Kidney glomerular epithelial cell (primary cell): ENCODE results near the gene DRAM1.
A peak's percentile ranks its signal among the peaks of the same experiment; 100 is the strongest.
"Not testable (repeated sequence)": the region's sequence is repeated elsewhere in the genome, so short reads cannot be mapped to it uniquely, and the experiment has no call there.

Source experiments
- DNase-seq: peaks from one replicate; lab custom pipeline; 2025; lab: John Stamatoyannopoulos, UW

Gene DRAM1, protein sequence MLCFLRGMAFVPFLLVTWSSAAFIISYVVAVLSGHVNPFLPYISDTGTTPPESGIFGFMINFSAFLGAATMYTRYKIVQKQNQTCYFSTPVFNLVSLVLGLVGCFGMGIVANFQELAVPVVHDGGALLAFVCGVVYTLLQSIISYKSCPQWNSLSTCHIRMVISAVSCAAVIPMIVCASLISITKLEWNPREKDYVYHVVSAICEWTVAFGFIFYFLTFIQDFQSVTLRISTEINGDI

DNA sequence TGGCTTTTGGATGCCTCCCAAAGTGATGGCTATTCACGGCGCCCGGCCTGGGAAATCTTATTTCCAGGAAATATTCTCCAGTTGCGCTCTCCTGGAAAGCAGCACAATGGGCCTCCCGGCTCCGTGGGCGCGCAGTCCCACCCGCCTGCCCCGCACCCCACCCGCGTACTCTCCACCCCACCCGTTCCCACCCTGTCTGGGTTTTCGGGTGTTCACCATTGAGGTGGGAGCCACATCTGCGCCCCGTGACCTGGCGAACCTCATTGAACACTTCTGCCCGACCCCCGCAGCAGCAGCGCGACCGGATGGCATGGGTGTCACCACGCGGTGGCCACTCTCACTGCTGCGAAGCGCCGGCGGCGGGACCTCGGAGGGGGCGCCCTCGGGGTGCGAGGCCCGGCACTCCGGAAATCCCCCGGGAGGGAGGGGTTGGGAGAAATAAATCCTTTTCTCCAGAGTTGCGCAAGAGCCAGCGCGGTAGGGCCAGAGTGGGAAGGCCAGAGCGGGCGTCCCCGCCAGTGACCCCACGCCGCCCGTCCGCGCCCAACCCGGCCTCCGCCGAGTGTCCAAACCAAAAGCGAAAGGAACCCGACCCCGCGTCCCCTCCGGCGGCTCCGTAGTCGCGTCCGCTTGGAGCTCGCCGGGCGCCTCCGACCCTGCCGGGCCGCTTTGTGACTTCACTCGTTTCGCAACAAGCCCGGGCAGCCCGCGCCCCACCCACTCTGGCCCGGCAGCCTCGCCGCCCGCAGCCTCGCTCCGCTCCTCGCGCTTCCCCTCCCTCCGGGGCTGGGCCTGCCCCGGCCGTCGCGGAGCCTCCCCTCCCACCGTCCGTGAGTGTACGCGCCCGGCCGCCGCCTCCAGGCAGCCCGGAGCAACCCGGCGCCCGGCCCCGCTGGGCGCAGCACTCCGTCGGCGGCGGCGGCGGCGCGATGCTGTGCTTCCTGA lies at the start of gene DRAM1:
Gene DRAM1, plus strand, starts transcription at position 720 of the 945 bp plus-strand sequence. Its CDS starts 210 bp downstream, at position 930.
- DNase-seq: peak; percentile 73

DNA sequence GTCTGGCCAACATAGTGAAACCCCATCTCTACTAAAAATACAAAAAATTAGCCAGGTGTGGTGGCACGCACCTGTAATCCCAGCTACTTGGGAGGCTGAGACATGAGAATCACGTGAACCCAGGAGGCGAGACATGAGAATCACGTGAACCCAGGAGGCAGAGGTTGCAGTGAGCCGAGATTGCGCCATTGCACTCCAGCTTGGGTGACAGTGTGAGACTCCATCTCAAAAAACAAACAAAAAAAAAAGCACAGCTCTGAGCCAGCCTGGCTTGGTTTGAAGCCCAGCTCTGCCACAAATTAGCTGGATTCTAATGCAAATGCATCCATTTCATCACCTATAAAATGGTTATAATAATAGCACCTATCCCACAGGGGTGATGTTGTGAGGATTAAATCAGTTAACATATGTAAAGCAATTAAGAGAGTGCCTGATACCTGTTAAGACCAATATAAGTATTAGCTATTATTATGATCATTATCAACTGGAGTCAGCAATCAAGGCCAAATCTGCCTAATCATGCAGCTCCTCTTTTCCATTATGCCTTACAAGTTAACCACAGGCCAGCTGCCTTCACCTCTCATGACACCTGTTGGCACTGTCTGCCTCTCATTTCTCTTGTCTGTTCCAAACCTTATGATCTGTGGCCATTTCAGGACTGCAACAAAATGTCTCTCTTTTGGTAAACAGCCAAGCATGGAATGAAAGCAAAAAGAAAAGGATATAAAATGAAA lies 48.8 kb upstream of the DRAM1 start:
- no peak for DNase-seq

DNA sequence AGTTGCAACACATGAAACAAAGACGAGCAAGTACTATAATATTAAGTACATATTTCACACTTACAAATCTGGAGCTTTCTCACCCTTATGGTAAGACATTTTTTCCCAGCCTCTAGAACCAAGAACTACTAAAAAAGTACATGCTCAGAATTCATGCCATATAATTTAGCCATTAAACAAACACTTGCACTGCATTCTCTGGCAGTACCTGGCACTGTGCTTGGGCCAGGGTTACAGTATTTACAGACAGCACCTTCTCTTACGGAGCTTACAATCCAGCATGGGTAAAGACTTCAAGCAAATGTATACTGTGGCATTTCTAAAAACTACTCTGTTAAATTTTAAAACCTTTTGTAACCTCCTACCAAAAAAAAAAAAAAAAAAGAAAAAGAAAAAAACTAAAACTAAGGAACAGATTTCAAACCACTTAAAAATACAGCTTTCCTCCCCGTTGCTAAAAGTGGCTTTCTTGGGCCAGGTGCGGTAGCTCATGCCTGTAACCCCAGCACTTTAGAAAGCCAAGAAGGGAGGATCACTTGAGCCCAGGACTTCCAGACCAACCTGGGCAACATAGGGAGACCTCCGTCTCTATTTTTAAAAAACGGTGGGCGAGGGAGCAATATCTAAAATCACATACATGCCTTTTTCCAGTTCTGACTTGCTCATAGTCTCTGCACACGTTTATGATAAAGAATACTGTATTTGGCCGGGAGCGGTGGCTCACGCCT lies 47.6 kb upstream of the DRAM1 start:
- DNase-seq: no peak

DNA sequence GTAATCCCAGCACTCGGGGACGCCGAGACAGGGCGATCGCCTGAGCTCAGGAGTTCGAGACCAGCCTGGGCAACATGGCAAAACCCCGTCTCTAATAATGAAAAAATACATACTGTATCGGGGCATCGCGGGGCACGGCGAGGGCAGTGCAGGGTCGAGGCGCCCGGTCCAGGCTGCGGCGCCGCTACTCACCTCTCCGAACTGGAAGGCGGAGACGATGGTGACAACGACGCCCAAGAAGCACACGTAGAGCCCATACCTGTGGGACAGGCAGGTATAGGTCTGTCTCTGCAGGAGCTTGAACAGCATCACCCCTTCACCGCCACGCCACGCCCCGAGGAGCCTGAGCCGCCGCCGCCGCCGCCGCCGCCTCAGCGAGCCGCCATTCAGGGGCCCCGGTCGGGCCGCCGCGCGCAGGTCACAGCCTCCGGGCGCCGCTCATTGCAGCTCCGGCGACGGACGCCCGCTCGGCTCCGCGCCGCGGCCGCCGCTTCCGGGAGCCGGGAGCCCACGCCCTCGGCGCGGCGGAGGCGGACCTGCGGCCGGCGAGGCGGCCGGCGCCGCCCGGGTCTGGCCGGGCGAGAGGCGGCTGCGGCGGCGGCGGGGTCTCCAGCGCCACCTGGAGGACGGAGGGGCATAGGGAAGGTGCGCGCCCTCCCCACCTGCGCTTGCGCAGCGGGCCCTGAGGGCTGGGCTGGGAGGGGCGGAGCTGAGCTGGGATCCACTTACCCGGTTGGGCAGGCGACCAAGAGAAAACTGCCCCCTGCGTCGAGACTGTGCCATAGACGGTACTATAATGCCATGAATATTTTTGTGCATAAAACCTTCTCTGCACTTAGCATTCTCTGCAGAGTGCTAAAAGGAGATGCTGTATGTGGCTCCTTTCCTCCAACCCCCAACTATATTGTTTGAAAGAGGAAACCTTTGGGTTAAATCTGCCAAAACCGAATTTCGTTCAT lies 46.7 kb upstream of the DRAM1 start, which contains the start of gene GNPTAB:
Gene GNPTAB, minus strand, starts transcription at position 593 of the 959 bp plus-strand sequence. Its CDS starts 284 bp downstream, at position 309.
- peak; percentile 92 for DNase-seq

DNA sequence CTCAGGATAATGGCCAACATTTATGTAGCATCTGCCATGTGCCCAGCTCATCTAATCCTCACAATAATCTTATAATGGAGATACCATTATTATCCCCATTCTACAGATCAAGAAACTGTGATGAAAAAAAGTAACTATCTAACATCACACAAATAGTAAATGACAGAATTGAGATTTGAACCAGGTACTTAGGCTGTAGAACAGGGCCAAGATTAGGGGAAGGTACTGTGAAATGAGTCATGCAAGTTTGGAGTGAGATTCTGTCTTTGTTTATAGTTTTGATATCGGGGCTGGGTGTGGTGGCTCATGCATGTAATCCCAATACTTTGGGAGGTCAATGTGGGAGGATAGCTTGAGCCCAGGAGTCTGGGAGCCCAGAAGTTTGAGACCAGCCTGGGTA lies 45.4 kb upstream of the DRAM1 start:
- no peak for DNase-seq

DNA sequence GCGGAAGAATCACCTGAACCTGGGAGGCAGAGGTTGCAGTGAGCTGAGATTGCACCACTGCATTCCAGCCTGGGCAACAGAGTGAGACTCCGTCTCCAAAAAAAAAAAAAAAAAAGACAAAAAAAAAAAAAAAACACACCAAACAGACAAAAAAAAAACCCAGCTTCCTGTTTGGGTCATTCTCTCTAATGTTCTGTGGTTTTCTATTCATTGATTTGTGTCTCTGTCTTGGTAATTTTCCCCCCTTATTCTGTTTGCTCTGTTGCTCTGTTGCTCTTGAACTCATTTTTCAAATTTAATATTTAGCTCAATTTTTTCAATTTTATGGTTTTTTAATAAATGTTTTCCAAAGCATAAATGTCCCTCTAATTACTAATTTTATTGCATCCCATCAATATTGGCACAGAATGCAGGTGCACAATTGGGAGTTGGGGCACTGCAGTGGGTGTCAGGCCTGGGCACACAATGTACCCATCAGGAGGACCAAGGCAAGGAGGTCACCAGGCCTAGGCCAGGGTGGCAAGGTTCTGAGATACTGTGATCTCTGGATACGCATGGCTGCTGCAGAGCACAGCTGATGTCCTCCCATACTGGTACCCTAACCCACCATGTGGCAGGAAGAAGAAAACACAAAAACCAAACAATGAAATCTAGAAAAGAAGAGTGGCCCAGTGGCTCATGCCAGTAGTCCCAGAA lies 38.6 kb upstream of the DRAM1 start:
- DNase-seq: no peak

DNA sequence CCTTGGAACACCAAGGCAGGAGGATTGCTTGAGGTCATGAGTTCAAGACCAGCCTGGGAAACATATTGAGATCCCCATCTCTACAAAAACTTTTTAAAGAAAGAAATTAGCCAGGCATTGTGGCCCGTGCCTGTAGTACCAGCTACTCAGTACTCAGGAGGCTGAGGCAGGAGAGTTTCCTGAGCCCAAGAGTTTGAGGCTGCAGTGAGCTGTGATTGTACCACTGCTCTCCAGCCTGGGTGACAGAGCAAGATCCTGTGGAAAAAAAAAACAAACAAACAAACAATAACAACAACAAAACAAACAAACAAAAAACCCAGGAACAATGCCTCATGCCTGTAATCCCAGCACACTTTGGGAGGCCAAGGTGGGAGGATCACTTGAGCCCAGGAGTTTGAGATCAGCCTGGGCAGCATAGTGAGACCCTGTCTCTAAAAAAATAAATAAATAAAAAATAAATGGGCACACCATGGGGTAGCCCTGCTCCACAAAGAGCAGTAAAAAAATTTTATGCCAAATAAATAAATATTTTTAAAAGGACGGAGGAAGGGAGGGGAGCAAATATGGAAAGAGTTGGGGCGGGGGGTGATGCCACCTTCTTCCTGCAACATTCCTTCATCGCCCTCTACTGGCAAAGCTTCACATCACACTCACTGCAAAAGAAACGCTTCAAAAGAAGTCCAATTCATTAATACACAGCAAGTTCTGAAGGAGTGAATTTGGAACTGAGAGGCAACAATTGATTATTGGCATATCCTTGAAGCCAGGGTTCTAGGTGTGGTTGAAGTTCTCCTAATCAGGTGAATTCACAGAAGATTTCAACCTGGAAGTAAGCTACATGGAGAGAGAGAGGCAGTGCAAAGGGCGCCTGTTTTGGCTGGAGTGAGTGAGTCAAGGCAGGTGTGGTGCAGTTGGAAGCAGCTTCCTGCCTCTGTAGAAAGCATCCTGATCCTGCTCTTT lies 37.8 kb upstream of the DRAM1 start:
- peak; percentile 69 for DNase-seq

DNA sequence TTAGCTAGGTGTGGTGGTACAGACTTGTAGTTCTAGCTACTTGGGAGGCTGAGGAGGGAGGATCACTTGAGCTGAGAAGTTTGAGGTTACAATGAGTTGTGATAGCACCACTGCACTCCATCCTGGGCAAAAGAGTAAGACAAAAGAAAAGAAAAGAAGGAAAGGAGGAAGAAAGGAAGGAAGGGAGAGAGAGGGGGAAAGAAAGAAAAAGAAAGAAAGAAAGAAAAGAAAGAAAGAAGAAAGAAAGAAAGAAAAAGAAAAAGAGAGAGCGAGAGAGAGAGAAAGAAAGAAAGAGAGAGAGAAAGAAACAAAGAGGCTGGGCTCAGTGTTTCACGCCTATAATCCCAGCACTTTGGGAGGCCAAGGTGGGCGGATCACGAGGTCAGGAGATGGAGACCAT lies 36.3 kb upstream of the DRAM1 start:
- no peak for DNase-seq

DNA sequence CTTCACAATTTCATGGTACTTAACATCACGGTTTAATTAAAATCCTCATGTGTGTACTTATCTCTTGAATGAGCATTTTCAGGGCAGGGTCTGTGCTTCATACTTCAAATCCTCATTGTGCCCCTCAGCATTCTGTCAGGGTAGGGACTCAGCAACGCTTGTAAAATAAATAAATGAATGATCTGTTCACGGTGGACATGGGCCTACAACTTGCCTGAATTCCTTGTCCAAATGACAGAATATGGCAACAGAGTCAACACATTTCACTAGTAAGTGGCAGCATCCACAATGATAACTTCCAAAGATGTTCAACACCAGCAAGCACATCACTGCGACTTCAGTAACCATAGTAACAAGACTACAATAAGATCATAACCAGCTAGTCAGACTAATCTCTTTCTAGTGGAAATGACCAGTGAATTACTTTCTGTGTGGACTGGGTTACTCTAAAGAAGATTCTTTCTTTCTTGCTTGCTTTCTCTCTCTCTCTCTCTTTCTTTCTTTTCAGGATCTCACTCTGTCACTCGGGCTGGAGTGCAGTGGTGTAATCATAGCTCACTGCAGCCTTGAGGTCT lies 32.2 kb upstream of the DRAM1 start:
- no peak for DNase-seq

DNA sequence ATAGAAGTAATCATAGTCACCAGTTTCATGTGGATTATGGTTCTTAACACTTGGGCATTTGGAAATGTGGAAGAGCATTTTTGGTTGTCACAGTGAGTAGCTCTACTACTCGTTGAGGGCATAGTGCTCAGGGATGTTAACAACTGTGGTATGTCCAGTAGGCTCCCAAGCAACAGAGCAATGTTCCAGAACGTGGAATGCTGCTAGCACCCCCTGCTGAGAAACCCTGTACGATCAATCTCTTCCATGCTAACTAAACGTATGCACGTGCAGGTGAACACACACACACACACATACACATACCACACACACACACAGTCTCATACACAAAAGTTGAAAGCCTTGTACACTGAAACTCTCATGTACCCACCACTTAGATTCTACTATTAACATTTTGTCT lies 30.1 kb upstream of the DRAM1 start:
- no peak for DNase-seq

DNA sequence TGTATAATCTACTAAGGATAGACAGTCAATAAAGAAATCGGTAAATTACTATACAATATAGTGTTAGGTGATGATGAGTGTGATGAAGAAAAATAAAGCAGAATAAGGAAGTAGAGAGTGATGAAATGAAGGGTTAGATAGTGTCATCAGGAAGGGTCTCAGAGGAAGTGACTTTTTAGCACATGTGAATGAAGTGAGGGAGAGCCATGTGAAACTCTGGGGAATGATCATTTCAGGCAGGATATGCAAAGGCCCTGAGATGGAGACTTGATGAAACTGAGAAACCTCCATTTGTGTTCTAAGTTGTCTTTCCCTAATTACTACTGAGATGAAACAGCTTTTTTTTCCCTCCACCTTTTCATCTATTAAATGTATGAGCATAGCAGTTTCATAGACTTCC lies 27.2 kb upstream of the DRAM1 start:
- DNase-seq: no peak

DNA sequence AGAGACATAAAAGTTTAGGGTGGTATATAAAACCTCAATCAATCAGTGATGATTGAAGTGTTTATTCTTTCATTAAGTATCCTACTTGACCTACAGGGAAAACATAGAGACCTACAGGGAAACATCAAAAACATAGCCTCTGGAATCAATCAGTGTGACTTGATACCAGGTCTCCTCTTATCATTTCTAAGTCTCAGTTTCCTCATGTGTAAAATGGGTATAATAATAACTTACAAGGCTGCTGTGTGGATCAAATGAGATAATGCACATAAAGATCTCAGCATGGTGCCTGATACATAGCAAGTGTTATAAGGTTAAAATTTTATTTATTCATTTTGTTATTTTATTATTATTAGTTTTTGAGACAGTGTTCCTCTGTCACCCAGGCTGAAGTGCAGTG lies 24.4 kb upstream of the DRAM1 start:
- no peak for DNase-seq

DNA sequence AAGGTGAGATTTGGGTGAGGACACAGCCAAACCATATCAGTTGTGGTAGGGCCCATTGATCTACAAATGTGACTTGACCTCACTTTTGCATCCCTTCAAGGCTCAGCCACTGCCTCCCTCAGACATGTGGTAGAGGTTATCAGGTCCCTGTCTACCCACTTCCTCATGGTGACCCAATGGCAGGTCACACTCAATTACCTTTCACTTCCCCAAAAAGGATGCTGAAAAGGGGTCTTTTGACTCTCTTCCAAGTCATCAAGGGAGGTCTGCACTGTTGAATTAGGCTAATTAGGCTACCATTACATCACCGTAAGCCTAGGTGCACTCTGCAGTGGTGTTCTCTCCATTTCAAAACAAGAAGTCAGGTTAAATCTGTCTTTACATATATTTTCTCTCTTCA lies 22.6 kb upstream of the DRAM1 start:
- no peak for DNase-seq

DNA sequence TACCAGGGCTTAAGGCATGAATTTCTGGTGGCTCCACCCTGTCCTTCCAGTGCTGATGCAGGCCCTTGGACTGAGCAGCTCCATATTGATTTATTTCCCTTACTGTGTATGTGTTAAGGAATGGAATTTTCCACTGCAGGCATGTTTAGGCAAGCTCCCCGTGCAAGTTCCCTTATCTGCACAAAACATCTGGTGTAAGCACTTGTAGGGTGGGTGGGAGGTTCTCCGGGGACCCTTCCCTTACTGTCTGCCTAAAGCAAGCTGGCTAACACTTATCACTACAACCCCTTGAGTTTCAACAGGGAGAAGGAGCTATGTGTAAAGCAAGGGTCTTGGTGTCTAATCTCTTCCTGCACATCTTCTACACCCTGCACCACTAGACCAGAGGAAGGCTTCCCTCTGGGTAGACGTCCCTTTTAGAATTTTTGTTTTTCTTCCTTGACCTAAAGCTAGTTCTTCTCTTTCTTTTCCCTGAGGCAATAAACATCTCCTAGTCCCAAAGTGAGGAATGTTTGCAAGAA lies 22.0 kb upstream of the DRAM1 start:
- no peak for DNase-seq

DNA sequence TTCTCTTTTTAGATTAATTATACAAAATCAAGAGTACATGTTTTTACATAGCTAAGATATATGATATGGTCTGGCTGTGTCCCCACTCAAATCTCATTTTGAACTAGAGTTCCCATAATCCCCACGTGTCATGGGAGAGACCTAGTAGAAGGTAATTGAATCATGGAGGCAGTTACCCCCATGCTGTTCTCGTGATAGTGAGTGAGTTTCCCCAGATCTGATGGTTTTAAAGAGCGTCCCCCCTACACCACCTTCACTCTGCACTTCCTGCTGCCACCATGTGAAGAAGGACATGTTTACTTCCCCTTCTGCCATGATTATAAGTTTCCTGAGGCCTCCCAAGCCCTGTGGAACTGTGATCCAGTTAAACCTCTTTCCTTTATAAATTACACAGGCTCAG lies 21.4 kb upstream of the DRAM1 start:
- DNase-seq: no peak

DNA sequence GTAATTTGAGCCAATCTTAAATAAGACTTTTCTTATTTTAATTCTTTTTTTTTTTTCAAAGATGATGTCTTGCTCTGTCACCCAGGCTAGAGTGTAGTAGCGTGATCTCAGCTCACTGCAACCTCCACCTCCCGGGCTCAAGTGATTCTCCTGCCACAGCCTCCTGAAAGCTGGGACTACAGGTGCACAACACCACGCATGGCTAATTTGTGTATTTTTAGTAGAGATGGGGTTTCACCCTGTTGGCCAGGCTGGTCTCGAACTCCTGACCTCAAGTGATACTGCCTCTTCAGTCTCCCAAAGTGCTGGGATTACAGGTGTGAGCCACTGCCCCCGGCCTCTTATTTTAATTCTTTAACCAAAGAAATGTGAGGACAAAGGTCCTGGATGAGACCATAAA lies 20.8 kb upstream of the DRAM1 start:
- DNase-seq: not testable (repeated sequence)

DNA sequence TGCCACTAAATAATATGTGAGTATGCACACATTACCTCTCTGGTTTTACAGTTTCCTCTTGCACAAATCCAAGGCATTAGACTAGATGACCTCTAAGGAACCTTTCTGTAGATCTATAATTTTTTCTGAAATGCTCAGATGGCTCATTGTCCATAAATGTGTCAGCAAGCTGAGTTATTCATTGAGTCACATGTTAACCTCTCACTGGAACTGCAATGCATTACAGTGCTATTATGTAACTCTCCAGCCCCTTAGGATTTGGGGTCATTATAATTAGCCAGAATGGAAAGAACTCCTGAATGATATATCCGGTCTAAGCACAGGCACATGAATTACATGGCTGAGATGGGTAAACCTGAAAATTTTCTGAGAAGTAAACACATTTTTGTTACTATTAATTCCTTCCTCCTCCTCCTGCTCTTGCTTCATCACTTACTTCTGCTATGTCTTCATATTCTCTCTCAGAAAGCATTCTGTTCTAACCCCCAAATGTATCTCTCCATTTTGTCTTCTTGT lies 20.3 kb upstream of the DRAM1 start:
- DNase-seq: peak; percentile 62

DNA sequence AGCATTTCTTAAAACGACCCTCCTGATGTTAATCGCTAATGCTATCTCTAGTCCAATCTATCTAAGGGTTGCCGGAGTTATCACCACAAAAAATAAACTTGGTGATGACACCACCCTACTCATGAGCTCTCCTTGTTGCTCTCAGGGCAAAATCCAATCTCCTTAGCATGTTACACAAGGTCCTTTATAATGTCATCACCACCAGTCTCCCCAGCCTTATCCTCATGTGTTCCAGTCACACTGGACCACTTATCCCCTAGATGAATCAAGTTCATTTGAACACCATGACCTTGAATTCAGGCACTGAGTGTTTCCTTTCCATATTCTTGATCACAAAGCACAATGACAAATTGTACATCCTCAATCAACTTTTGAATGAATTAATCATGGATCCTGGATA lies 19.0 kb upstream of the DRAM1 start:
- DNase-seq: no peak
